Measurements from ENCODE around the gene YIPF4. TPM values are rescaled to one million over a fixed set of nuclear protein-coding genes. Genes with fewer than 3 reads are reported as not detected.
"Not testable (repeated sequence)": the region's sequence is repeated elsewhere in the genome, so short reads cannot be mapped to it uniquely, and the experiment has no call there.

The YIPF4 gene
- total RNA-seq, 1 donor: 56.1 TPM

- no peak for DNase-seq (ENCODE audit: low read depth)
- H3K4me3 ChIP-seq (ENCODE audit: low read depth, low read length): no peak overlapping the region
- no peak for TF ChIP-seq CTCF (IDR thresholded peaks at IDR 0.05; ENCODE audit: insufficient read depth, low read length)
Observed at GRCh38 chr2:32260376-32260775, 17.3 kb upstream of the YIPF4 start.

- no peak for DNase-seq (ENCODE audit: low read depth)
Observed at GRCh38 chr2:32262105-32262504, 15.6 kb upstream of the YIPF4 start.

GRCh38 chr2:32264422-32265105, 13.1 kb upstream of the YIPF4 start, which contains the start of gene NLRC4:
Gene NLRC4 (minus strand): TSS chr2:32264886. CDS start chr2:32256775, 8,111 bp downstream.
- no peak for TF ChIP-seq CTCF (IDR thresholded peaks at IDR 0.05; ENCODE audit: insufficient read depth, low read length)
- no peak for DNase-seq (ENCODE audit: low read depth)
- no peak within 1 kb of the TSS for H3K4me3 ChIP-seq (ENCODE audit: low read depth, low read length)

More at GRCh38 chr2:32262105-32262504, 15.6 kb upstream of the YIPF4 start:
- no peak overlapping the region for H3K4me3 ChIP-seq (ENCODE audit: low read depth, low read length)
- no peak for TF ChIP-seq CTCF (IDR thresholded peaks at IDR 0.05; ENCODE audit: insufficient read depth, low read length)

GRCh38 chr2:32271063-32271462, 6.6 kb upstream of the YIPF4 start:
- no peak overlapping the region for H3K4me3 ChIP-seq (ENCODE audit: low read depth, low read length)
- no peak for DNase-seq (ENCODE audit: low read depth)
- no peak for TF ChIP-seq CTCF (IDR thresholded peaks at IDR 0.05; ENCODE audit: insufficient read depth, low read length)

GRCh38 chr2:32272279-32272678, 5.4 kb upstream of the YIPF4 start:
- H3K4me3 ChIP-seq (ENCODE audit: low read depth, low read length): no peak overlapping the region
- DNase-seq (ENCODE audit: low read depth): no peak
- no peak for TF ChIP-seq CTCF (IDR thresholded peaks at IDR 0.05; ENCODE audit: insufficient read depth, low read length)

- DNase-seq (ENCODE audit: low read depth): no peak
- no peak overlapping the region for H3K4me3 ChIP-seq (ENCODE audit: low read depth, low read length)
- no peak for TF ChIP-seq CTCF (IDR thresholded peaks at IDR 0.05; ENCODE audit: insufficient read depth, low read length)
Observed at GRCh38 chr2:32274289-32274688, 3.4 kb upstream of the YIPF4 start.

- not testable (repeated sequence) for DNase-seq (ENCODE audit: low read depth); H3K4me3 ChIP-seq (ENCODE audit: low read depth, low read length)
Observed at GRCh38 chr2:32275790-32276189, 1.9 kb upstream of the YIPF4 start.

Measured in fibroblast of the aortic adventitia (primary cell).